Stimulated activated CD4-positive, alpha-beta T cell treated with anti-CD3 and anti-CD28 coated beads, Interleukin-15, amount 100 ng/mL, for 48 hours (primary cell): ENCODE measurements around the gene TULP4.

Source experiments
- DNase-seq, 2 donors: peaks; one replicate each; pipeline ENCODE4 v3.0.0-alpha.2; 2020; ENCODE audit warnings: low read depth in 2 of 2

The TULP4 gene

DNA sequence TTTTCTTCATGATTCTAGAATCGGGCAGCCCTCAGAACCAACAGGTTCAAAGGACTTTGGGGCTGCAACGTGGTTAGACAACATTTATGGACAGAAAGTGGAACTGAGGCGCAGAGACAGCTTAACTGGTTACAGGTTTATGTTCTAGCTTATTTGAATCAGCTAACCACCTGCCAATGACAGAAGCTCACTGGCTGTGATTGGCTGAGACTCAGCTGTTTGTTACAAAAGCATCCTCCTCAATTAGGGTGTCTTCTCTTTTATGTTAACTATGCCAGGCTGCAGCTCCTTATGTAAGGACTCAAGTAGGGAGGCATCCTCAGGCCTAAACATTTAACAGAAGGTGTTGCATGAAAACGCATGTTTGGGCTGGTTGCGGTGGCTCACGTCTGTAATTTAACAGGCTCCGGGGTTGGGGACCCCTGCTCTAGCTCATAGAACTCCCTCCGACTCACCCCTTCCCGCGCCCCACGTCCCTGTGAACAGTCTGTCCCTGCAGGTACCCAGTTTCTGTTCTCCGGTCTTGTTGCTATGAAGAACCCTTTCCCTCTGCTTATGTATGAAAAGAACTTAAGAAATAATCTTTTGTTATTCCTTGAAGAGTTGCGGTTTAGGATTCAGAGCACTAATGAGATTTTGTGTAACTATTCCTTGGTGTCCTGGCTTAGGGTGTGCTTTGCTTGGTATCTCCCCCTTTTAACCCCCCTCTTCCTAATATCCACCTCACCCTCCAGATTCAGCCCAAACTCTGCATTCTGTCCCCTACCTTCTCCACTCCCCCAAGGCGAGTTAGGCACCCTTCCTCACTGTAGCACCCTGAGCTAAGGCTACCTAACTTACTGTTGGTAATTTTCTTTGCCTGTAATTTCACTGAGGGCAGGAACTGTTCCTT, 246.4 kb downstream of the TULP4 start:
- DNase-seq: no peak

DNA sequence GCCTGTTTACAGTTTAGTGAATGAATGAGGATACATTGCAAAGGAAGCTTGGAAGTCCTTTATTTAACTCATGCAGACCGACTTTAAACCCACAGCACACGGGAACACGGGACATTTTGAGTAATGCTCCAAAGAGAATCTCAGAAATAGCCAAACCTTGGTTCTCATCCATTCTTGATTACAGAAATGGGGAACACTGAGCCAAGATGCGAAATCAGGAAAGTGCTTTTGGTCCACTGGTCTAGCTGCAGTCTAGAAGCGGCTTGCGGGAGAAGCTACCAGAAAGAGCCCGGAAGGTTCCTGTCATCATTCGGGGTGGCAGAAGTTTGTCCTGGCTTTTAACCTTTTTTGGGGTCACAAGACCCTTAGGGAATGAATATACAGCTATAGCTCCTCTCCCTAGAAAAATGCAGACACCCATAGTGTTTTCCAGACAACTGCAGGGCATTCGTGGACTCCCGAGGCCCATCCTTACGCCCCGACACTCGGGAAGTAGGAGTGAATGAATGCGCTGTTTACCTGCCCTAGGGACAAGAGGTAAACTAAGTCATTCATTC, 247.2 kb downstream of the TULP4 start:
- DNase-seq: no peak

DNA sequence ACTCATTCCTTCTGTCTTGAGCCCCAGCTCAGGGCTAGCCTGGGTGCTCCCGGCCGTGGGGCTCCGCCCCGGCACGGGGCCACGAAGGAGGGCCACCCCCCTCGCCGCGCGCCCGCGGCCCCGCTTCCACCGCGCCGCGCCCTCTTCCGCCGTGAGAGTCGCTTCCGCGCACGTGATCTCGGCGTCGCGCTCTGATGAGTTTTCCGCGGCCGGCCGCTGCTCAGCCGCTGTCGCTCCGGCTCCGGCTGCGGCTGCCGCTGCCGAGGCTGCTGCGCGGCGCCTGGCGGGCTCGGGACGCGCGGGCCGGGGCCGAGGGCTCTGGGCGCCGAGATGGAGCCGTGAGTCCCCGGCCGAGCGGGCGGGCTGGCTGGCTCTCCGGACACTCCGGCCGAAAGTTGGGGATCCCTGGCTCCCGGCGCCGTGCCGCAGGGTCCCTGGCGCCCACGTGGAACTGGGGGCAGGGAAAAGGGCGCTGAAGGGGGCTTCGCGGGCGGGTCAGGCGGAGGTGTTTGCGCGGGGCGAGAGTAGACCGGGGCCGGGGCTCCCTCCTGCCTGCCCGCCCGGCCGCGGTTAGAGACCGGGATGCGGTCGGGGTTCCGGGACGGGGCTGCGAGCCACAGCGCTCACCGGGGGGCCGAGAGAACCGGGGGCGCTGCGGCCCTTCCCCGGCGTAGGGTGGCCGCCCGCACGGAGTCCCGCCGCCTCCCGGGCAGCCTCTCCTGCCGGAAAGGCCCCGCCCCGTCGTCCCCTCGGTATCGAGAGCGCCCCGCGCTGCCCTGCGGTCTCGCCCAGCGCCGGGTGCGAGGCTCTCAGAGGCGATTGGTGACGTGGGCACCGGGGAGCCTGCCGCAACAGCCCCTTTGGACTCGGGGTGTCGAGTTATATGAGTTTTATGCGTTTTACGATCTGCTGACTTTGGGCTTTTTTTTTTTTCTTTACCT, 247.9 kb downstream of the TULP4 start, which contains the start of gene TMEM181:
Gene TMEM181, plus strand, starts transcription at position 197 of the 941 bp plus-strand sequence. Its CDS starts 134 bp downstream, at position 331.
- DNase-seq: peak; percentile 59 to 81

DNA sequence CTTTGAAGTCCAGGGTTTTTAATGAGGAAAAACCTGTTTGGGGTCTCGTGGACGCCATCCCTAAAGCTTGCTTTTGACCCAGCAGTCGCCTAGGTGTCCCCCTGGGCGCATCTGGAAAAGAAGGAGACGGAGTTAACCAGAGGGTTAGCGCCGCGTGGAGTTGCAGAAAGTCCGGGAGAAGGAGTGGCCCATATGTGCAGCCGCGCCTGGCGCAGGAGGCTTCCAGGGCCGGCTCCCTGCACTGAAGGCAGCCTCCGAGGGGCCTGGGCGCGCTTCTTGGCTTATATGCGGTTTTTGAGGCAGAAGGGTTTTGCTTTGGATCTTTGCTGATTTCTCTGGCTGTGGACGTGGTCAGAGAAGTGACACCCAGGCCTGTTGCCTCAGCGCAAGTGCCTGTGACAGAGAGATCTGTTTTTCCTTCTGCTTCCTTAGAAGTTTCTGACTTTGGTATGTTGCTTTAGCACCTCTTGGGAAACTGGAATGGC, 248.6 kb downstream of the TULP4 start:
- DNase-seq: no peak
